CMK (cell line): Measurements from ENCODE around the gene RSRC1.
"Not testable (repeated sequence)": the region's sequence is repeated elsewhere in the genome, so short reads cannot be mapped to it uniquely, and the experiment has no call there.

Experiments used
- DNase-seq: peaks from one replicate; pipeline ENCODE4 v3.0.0-alpha.2; 2010; ENCODE audit warnings: low read depth

The RSRC1 gene

DNA sequence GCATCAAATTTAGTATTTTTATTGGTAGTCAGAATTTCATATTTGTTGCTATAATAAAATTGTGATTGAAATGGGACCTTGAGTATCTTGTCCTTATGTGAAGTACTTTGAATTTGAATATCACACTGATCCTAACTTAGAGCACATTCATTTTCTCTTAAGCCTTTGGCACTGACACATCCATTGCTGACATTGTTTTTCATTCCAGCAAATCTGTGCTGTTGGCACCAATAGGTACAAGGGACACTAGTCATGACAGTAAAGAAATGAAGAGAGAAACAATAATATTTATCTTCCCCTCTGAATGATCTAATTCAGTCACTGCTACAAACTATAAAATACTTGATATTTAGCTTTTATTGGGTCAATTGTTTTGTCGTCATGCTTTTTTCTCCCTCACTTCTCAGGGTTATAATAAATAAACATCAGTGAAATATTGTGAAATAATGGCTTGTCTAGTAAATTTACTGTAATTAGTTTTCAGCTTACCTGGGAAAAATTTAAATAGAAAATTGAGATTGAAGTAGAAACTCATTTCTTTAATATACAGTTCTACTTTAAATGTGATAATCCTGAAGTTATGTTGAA lies 294.3 kb downstream of the RSRC1 start:
- DNase-seq = no peak

GRCh38 chr3:158405507-158405906 lies 295.6 kb downstream of the RSRC1 start:
- no peak for DNase-seq

DNA sequence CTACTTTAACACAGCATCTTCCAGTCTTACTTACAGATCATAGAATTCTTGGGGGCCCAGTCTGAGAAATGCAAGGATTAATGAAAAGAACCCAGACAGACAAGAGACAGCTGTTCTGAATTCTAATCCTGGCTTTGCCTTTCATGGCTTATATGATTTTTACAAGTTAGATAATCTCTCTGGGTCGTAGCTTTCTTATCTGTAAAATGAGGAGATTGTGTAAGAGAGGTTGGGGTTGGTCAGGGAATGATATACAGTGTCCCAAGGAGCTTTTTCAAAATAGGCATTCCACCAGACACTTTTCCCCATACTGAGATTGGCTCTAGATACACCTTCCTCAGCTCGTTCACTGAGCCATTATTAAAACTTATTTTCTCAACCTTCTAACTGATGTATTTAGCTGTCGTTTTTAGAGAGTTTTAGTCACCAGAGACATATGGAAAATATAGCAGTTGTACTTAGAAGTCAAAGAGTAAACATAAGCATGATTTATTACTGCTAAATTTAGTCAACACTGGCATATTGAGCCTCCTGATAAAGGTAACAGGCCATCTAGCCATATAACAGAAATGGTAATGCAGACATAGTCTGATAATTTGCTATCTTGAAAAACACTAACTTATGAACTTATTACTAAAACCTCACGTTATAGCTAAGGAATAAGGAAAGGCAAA lies 298.1 kb downstream of the RSRC1 start:
- DNase-seq = no peak

DNA sequence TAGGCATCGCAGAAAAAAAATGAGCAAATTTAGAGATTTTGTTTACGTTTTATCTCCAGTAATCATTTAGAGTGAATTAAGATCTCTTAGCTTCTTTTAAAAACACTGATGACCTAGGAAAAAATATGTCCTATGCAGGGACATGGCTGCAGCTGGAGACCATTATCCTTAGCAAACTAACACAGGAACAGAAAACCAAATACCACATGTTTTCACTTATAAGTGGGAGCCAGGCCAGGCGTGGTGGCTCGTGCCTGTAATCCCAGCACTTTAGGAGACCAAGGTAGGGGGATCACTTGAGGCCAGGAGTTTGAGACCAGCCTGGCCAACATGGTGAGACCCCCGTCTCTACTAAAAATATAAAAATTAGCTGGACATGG lies 298.6 kb downstream of the RSRC1 start:
- DNase-seq = not testable (repeated sequence)

- no peak for DNase-seq
These were observed 308.1 kb downstream of the RSRC1 start for GRCh38 chr3:158418035-158418434.

DNA sequence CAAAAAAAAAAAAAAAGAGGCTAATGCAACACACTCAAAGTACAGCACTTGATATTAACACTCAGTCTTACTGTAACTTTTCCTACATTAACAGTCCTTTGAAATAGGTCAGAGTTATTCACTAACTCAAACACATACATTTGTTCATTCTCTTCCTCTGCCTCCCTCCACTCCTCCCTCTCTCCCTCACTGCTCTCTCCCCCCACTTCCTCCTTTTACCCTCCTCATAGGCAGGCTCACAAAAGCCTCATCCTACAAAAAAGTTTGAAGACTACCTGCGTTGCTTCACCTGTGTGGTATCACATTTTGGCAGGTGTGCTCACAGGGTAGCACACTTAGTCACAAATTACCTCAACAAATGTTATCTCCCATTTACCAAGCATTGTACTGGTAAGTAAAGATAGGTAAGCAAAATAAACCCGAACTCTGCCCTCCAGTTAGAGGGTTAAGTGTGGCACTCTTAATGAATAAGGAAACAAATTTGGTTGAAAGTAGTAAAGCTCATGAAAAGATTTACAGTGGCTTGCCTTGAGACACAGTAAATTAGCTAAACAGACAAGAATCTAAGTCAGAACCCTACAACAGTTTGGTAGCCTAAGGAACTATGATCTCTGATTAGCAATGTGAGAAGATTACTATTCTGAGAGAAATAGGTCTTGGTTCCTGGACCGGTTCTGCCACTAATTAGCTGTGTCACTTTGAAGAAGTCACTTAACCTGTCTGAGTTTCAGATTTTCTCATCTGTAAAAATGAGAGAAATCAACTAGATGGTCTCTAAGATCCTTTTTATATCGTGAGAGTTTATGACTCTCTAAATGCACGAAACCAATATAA lies 310.1 kb downstream of the RSRC1 start:
- DNase-seq = no peak

DNA sequence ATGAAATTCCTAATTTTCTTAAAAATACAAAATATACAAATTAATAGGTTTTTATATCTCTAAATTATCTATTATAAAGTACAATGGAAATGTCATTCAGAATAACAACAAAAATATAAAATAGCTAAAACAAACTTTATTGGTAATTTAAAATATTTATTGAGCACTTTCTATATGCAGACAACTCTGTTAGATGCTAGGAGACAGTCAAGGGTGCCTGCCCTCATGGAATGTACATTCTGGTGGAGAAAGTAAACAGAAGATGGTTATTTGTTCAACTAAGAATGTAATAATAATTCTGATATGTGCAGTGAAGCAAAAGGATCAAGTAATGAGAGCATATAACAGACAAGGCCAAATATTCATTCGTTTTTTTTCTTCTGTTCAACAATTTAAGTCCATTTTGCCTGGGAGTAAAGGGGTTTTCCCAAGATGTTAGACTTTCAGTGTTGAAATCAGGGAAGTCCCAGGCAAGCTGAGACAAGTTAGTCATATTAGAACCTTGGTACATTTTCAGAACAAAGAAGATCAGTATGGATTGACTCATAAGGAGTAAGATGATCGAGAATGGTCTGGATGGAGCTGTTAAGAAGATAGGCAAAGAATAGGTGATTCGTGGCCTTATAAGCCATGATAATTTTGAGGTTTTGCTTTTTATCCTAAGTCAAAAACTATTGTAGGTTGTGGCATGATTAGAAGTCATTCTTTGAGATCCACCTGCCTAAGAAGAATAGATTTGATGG lies 310.9 kb downstream of the RSRC1 start:
- DNase-seq = no peak

- DNase-seq = no peak
These were observed 320.6 kb downstream of the RSRC1 start for GRCh38 chr3:158430448-158430847.

- no peak for DNase-seq
These were observed 321.1 kb downstream of the RSRC1 start for GRCh38 chr3:158430968-158431367.

GRCh38 chr3:158431829-158432228 lies 321.9 kb downstream of the RSRC1 start:
- DNase-seq = no peak

- DNase-seq = no peak
These were observed 324.6 kb downstream of the RSRC1 start for GRCh38 chr3:158434412-158435038.

DNA sequence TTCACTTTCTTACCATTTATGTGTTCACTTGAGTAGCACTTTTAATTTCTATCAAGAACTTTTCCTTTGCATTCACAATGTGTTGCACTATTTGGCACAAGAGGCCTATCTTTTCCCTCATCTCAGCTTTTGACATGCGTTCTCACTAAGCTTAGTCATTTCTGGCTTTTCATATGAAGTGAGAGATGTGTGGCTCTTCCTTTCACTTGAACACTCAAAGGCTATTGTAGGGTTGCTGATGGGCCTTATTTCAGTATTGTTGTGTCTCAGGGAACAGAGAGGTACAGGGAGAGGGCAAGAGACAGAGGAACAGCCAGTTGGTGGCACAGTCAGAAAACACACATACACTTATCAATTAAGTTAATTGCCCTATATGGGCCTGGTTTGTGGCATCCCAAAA lies 333.7 kb downstream of the RSRC1 start:
- DNase-seq = no peak

DNA sequence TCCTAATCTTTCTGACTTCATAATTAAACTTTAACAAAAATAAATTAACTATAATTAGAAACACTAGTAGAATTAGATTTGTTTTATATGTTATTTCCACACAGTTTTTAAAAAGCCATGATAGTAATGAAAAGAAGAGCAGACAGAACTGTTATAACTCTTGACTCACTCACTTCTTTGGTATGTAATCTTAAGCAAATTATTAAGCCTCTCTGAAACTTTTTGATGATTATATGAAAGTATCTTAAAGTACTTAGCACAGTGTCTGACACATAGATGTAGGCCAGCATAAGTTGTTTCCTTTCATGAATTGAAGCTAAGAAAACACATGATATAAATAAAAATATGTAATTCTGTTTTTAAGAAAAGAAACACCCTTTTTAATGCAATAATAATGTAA lies 337.5 kb downstream of the RSRC1 start:
- DNase-seq = no peak

DNA sequence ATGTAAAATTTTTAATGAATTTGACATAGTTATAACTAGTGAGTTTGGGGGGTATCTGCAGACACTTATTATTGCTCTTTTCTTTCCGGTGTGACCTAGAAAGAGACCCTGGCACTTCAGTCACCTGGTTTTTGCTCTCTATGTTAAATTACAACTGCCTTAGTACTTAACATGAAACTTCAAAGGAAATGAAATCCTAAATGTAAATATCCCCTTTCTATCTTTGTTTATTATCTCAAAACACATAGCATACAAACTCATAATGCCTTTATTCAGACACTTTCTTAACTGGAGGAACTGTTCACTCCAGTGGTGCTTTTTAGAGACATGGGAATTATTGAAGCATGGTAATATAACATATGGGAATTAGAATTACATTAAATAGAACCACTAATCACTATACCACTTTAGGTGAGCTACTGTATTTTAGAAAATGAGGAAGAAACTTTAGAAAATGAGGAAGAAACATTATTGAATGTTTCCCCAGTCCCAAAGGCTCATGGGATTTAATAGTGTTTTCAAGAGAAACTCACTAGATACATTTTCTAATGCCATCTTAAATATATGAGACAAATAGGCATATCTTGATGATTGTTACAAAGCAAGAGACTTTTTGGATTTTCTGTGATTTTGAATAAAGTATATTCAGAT lies 341.6 kb downstream of the RSRC1 start:
- no peak for DNase-seq

DNA sequence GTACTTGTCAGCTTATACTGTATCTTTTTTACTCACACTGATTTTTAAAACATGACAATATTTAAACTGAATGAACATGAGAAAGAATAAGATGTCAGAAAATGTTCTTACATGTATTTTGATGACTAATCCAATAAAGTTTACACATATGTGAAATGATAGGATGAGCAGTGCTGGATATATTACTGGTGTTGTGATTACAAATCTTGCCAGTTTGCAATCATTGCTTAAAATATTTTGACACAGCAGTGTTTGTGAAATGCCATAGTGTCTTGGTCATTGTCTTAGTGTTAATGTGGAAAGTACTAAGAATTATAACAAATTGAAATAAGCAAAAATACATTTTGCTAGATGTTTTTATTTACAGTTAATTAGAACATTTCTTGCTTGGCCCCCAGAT lies 342.4 kb downstream of the RSRC1 start:
- no peak for DNase-seq

DNA sequence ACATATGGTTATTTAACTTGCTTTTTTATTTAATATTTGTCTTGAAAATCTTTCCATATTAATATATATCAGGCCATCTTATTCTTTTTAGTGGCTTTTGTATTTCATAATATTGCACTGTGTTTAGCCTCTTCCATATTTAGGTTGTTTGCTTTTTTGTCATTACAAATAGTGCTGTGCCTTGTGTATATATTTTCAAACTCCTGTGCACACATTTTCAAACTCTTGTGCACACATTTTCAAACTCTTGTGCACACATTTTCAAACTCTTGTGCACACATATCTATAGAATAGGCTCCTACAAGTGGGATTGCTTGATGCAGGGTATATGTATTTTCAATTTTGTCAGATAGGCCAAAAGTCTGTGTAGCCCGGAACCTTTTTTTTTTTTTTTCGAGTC lies 343.1 kb downstream of the RSRC1 start:
- no peak for DNase-seq

DNA sequence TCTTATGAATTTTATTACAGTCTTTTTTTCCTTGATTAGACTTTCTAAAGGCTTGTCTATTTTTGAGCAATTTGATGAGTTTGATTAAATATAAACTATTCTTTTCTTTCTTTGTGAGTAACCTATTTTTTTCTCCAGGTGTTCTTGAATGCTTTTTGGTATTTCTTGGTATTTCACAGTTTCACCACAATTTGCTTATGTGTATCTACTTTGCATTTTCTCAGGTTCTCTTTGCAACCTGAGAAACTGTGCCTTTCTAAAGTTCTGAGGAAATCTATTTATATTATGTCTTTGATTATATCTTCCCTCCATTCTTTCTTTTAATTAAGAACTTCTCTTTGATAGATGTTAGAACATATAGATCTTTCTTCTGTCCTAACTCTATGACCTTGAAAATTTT lies 344.0 kb downstream of the RSRC1 start:
- DNase-seq = no peak

DNA sequence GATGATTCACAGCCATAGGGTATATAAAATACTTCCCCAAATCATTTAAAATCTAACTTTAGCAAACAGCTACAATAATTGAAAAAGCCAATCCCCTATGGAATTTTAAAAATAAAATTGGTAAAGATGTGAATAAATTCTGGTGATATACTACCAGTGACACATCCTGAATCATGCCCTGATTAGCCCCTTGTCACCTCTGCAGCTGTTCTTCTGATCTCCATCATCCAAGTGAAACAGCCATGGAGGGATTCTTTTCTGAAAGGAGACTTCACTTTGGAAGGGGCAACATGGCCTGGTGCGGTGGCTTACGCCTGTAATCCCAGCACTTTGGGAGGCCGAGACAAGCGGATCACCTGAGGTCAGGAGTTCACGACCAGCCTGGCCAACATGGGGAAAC lies 345.5 kb downstream of the RSRC1 start:
- no peak for DNase-seq

DNA sequence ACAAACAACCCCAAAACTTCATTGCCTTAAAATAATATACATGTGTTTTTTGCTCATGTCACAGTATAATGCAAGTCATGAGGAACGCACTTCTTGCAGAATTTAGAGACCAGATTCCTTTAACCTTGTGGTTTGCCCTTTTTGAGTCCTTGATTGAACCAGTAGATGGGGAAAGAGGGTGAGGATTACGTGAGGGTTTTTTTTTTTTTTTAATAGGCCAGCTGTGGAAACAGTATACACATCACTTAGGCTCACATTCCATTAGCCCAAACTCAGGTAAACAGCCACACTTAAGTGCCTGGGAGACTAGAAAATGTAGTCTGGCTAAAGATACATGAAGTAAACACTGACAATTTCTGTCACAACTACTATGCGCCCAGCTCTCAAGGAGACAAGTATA lies 346.2 kb downstream of the RSRC1 start:
- no peak for DNase-seq

DNA sequence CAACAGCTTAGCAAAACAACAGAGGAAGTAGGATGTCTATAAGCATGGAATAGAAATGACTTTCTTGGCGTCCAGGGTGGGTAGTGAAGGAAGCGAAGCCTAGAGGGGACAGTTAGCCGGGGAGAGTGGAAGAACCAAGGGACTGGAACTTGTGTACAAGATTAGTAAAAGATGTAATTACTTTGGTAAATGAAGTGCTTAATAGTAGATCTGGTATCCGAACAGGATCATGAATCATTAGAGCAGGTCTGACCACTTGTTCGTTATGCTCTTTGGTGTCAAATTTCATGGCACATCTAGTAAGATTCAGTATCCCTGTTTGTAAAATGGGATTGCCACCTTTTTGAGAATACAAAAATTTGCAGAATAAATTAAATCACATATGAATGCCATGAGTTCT lies 348.6 kb downstream of the RSRC1 start:
- no peak for DNase-seq

- no peak for DNase-seq
These were observed 351.0 kb downstream of the RSRC1 start for GRCh38 chr3:158460926-158461325.

DNA sequence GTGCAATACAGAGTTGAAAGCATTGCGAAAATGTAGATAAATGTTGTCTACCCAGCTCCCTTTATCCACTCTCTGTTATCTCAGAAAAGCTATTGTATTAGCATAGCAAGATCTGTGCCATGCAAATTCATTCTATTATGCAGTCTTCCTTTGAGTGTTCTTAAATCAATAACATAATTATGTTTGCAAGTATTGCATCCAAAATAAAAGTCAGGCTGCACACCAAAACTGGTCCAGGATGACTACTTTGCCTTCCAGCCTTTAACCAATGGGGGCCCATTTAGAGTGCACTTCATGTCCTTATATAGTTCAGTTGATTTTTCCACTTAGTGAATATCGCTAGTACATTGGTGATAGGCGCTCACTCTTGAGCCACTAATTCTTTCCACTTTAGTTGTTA lies 353.7 kb downstream of the RSRC1 start:
- no peak for DNase-seq
